DOHH2 (cell line): ENCODE data around the gene NBEAL2.

ENCODE experiments used
- EZH2phosphoT487 ChIP-seq: fragments of 200-600 bp; sonication (generic); IDR thresholded peaks from 2 replicates; pipeline ENCODE4 v1.6.1; 2017; ENCODE audit warnings: borderline replicate concordance, mild to moderate bottlenecking, antibody characterized with exemption, low read length, moderate library complexity, mixed read lengths
- TF ChIP-seq, protein P1 (sequence below): fragments of 200-600 bp; sonication (generic); IDR thresholded peaks from one replicate; pipeline ENCODE4 v1.5.1; 2014; ENCODE audit warnings: antibody characterized with exemption, mild to moderate bottlenecking, low read depth, low read length; ENCODE audit not compliant: poor library complexity, severe bottlenecking

DNA sequence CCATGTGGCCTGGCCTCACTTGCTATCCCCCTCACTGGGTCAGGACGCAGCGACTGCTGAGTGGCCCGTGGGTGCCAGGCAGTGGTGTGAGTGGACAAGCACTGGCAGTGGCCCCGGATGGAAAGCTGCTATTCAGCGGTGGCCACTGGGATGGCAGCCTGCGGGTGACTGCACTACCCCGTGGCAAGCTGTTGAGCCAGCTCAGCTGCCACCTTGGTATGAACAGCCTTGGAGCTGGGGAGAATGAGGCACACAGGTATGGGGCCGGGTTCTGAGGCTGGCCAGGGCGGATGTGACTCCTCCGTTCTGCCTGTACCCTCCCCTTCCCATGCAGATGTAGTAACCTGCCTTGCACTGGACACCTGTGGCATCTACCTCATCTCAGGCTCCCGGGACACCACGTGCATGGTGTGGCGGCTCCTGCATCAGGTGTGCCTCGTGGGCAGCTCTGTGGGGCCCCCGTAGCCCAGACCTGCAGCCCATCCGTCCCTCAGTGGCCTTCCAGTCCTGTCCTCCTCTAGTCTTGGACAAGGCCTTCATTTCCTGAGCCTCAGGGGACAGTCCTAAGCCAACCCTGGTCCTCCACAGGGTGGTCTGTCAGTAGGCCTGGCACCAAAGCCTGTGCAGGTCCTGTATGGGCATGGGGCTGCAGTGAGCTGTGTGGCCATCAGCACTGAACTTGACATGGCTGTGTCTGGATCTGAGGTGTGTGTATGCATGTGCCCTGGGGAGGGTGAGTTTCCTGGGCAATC, 28.2 kb downstream of the NBEAL2 start:
- TF ChIP-seq, protein P1, sequence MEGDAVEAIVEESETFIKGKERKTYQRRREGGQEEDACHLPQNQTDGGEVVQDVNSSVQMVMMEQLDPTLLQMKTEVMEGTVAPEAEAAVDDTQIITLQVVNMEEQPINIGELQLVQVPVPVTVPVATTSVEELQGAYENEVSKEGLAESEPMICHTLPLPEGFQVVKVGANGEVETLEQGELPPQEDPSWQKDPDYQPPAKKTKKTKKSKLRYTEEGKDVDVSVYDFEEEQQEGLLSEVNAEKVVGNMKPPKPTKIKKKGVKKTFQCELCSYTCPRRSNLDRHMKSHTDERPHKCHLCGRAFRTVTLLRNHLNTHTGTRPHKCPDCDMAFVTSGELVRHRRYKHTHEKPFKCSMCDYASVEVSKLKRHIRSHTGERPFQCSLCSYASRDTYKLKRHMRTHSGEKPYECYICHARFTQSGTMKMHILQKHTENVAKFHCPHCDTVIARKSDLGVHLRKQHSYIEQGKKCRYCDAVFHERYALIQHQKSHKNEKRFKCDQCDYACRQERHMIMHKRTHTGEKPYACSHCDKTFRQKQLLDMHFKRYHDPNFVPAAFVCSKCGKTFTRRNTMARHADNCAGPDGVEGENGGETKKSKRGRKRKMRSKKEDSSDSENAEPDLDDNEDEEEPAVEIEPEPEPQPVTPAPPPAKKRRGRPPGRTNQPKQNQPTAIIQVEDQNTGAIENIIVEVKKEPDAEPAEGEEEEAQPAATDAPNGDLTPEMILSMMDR, result no peak
- TF ChIP-seq EZH2phosphoT487, result no peak
